Breast epithelium (tissue), 4 donors: Measurements from ENCODE around the gene MAPK1. TPM values are rescaled to one million over a fixed set of nuclear protein-coding genes. Genes with fewer than 3 reads are reported as not detected.
"Not testable (repeated sequence)": the region's sequence is repeated elsewhere in the genome, so short reads cannot be mapped to it uniquely, and the experiment has no call there.

Experiments
- DNase-seq, 2 donors: peaks; one replicate each; pipeline ENCODE4 v3.0.0-alpha.2; 2019; ENCODE audit warnings: low spot score in 2 of 2
- H3K27ac ChIP-seq, 2 donors: fragments of 200-600 bp; sonication (generic) in 1 of 2; one replicate each; pipeline ENCODE4 v1.5.1; 2016 to 2019; ENCODE audit warnings: mild to moderate bottlenecking in 1 of 2
- H3K27me3 ChIP-seq, 2 donors: fragments of 200-600 bp; sonication (generic) in 1 of 2; one replicate each; pipeline versions ENCODE4 v1.5.1 to v1.6.0; 2017 to 2019; ENCODE audit warnings: control low read depth in 1 of 2, mild to moderate bottlenecking in 1 of 2
- H3K36me3 ChIP-seq: fragments of 200-600 bp; one replicate; pipeline ENCODE4 v1.5.1; 2019
- H3K4me1 ChIP-seq, 2 donors: fragments of 200-600 bp; sonication (generic); one replicate each; pipeline ENCODE4 v1.5.1; 2016 to 2019; ENCODE audit warnings: control low read depth in 1 of 2
- H3K4me3 ChIP-seq, 3 donors: fragments of 200-600 bp; sonication (generic); 1 replicate in 2 of 3; 2 replicates in 1 of 3; pipeline ENCODE4 v1.5.1; 2016 to 2019; ENCODE audit warnings: mild to moderate bottlenecking in 3 of 3, moderate library complexity in 2 of 3
- H3K9me3 ChIP-seq, 2 donors: fragments of 200-600 bp; sonication (generic) in 1 of 2; one replicate each; pipeline ENCODE4 v1.5.1; 2016 to 2019; ENCODE audit warnings: control low read depth in 1 of 2
- CTCF ChIP-seq, 3 donors: fragments of 450-650 bp; IDR thresholded peaks; one replicate each; pipeline ENCODE4 v1.5.1; 2016 to 2017; ENCODE audit warnings: antibody characterized with exemption in 3 of 3, mild to moderate bottlenecking in 3 of 3, moderate library complexity in 3 of 3
- POLR2A ChIP-seq: fragments of 450-650 bp; IDR thresholded peaks from one replicate; pipeline ENCODE4 v1.6.1; 2016; ENCODE audit warnings: antibody characterized with exemption, mild to moderate bottlenecking, moderate library complexity
- POLR2AphosphoS5 ChIP-seq, 3 donors: sonication (generic); formaldehyde crosslinking; IDR thresholded peaks; one replicate each; pipeline ENCODE4 v1.6.1; 2017; ENCODE audit warnings: antibody characterized with exemption in 3 of 3
- intact Hi-C: fragments of 100-400 bp; cut with DNase I; formaldehyde crosslinking; loops from one replicate; pipeline ENCODE4 v1.15.1; 2023; ENCODE audit warnings: low total_unique reads
- total RNA-seq, 3 donors: library from RNA; depleted of rRNA; stranded (reverse); fragments of >200 nt; gene quantifications; one replicate each; pipeline ENCODE4 v1.1.0, GENCODE V29; 2016

MAPK1 gene
- total RNA-seq, 3 donors from 2014 or later, result 43.3 to 49.9 (median 44.0) TPM

GRCh38 chr22:21819183-21819770 lies 48.2 kb downstream of the MAPK1 start:
- intact Hi-C loops, result no loop called here
- H3K27me3 ChIP-seq, result no peaks in the 10 kb centered on the region
- no peak for DNase-seq
- TF ChIP-seq POLR2A, result no peak
- no peak for TF ChIP-seq CTCF (IDR thresholded peaks at IDR 0.05)
- TF ChIP-seq POLR2AphosphoS5 (IDR thresholded peaks at IDR 0.05), result no peak
- peaks cover 0 to 8% of the 10 kb centered on the region in 2 donors for H3K4me1 ChIP-seq
- H3K4me3 ChIP-seq, result no peak overlapping the region
- no peaks in the 10 kb centered on the region for H3K36me3 ChIP-seq
- H3K9me3 ChIP-seq, result no peaks in the 10 kb centered on the region
- H3K27ac ChIP-seq, result no peak overlapping the region

GRCh38 chr22:21818487-21819182 lies 48.8 kb downstream of the MAPK1 start:
- Histone ChIP-seq H3K27ac (no peak overlapping the region), H3K9me3 (no peaks in the 10 kb centered on the region), H3K4me3 (no peak overlapping the region), H3K36me3 (no peaks in the 10 kb centered on the region), H3K4me1 (peaks cover 0 to 8% of the 10 kb centered on the region in 2 donors), H3K27me3 (no peaks in the 10 kb centered on the region)
- intact Hi-C loops, result no loop called here
- DNase-seq, result no peak
- TF ChIP-seq CTCF (IDR thresholded peaks at IDR 0.05) (no peak), POLR2A (no peak), POLR2AphosphoS5 (IDR thresholded peaks at IDR 0.05) (no peak)

GRCh38 chr22:21817497-21817853 lies 50.0 kb downstream of the MAPK1 start:
- intact Hi-C loops, H3K4me1 ChIP-seq, H3K4me3 ChIP-seq, DNase-seq, H3K9me3 ChIP-seq, H3K27me3 ChIP-seq, H3K36me3 ChIP-seq: not testable (repeated sequence)
- H3K27ac ChIP-seq, result peak overlapping the region; percentile 76 to 78

- no peaks in the 10 kb centered on the region for H3K9me3 ChIP-seq
- H3K4me3 ChIP-seq, result no peak overlapping the region
- H3K4me1 ChIP-seq, result peaks cover 0 to 8% of the 10 kb centered on the region in 2 donors
- no peak for DNase-seq
- peak overlapping the region; percentile 76 to 78 for H3K27ac ChIP-seq
- no peaks in the 10 kb centered on the region for H3K27me3 ChIP-seq
- intact Hi-C loops, result no loop called here
- H3K36me3 ChIP-seq, result no peaks in the 10 kb centered on the region
- no peak for TF ChIP-seq POLR2A
- no peak for TF ChIP-seq CTCF (IDR thresholded peaks at IDR 0.05)
- TF ChIP-seq POLR2AphosphoS5 (IDR thresholded peaks at IDR 0.05), result no peak
These were observed 50.5 kb downstream of the MAPK1 start for GRCh38 chr22:21816787-21817496.

- no peaks in the 10 kb centered on the region for H3K9me3 ChIP-seq
- no peaks in the 10 kb centered on the region for H3K36me3 ChIP-seq
- no peak for TF ChIP-seq CTCF (IDR thresholded peaks at IDR 0.05)
- no peak for TF ChIP-seq POLR2A
- no peak for TF ChIP-seq POLR2AphosphoS5 (IDR thresholded peaks at IDR 0.05)
- intact Hi-C loops, result no loop called here
- H3K4me1 ChIP-seq, result peaks cover 0 to 8% of the 10 kb centered on the region in 2 donors
- H3K4me3 ChIP-seq, result no peak overlapping the region
- peak overlapping the region in 1 of 2 donors; percentile 78 for H3K27ac ChIP-seq
- no peak for DNase-seq
- no peaks in the 10 kb centered on the region for H3K27me3 ChIP-seq
These were observed 51.0 kb downstream of the MAPK1 start for GRCh38 chr22:21816472-21816786.
